HepG2 (cell line): ENCODE results near the gene BCAT1. TPM values are rescaled to one million over a fixed set of nuclear protein-coding genes. Genes with fewer than 3 reads are reported as not detected.

Experiments used
- ARID3A ChIP-seq: IDR thresholded peaks from 2 replicates; pipeline ENCODE4 v1.6.1; 2012; ENCODE audit warnings: low read depth, low read length, improper control_type of control experiment
- BHLHE40 ChIP-seq: IDR thresholded peaks from 2 replicates; pipeline ENCODE4 v1.6.1; 2011; ENCODE audit warnings: low read length, improper control_type of control experiment
- CEBPB ChIP-seq: IDR thresholded peaks from 2 replicates; pipeline ENCODE4 v1.6.1; 2011; ENCODE audit warnings: low read depth, low read length, improper control_type of control experiment, borderline replicate concordance
- STAG1 ChIP-seq: sonication (generic); formaldehyde crosslinking; IDR thresholded peaks from 2 replicates; pipeline ENCODE4 v1.4.0; 2020; ENCODE audit warnings: missing genetic modification reagents
- THAP11 ChIP-seq: IDR thresholded peaks from 2 replicates; pipeline ENCODE4 v1.6.1; 2016; ENCODE audit warnings: missing biosample characterization, missing genetic modification reagents
- U2AF2 ChIP-seq: fragments of 200-400 bp; formaldehyde crosslinking; IDR thresholded peaks from 2 replicates; pipeline ENCODE4 v1.6.1; 2017; ENCODE audit warnings: low read depth, mild to moderate bottlenecking, low read length
- ZHX2 ChIP-seq, 2 experiments: sonication (generic) in 1 of 2; formaldehyde crosslinking in 1 of 2; IDR thresholded peaks; 2 replicates each; pipeline versions ENCODE4 v1.6.1 to v1.9.0; 2014 to 2022; ENCODE audit warnings: antibody characterized with exemption in 1 of 2, borderline replicate concordance in 1 of 2, inconsistent platforms in 1 of 2, low read depth in 1 of 2, missing genetic modification reagents in 1 of 2
- ZNF12 ChIP-seq: sonication (generic); formaldehyde crosslinking; IDR thresholded peaks from 2 replicates; pipeline ENCODE4 v1.5.0; 2020; ENCODE audit warnings: missing genetic modification reagents
- ZNF18 ChIP-seq: sonication (generic); formaldehyde crosslinking; IDR thresholded peaks from 2 replicates; pipeline ENCODE4 v1.8.0; 2022; ENCODE audit warnings: mild to moderate bottlenecking, missing genetic modification reagents; ENCODE audit not compliant: insufficient replicate concordance
- ZNF629 ChIP-seq: sonication (generic); formaldehyde crosslinking; conservative IDR thresholded peaks from 2 replicates; pipeline ENCODE4 v1.5.0; 2020; ENCODE audit warnings: missing genetic modification reagents
- ZNF781 ChIP-seq: sonication (generic); formaldehyde crosslinking; IDR thresholded peaks from 2 replicates; pipeline ENCODE4 v1.5.1; 2020; ENCODE audit warnings: borderline replicate concordance, mild to moderate bottlenecking, missing genetic modification reagents; ENCODE audit errors: not compliant biosample characterization
- polyA plus RNA-seq, 8 experiments: library from polyadenylated mRNA; depleted of rRNA in 3 of 8; stranded (reverse) in 7 of 8; unstranded in 1 of 8; fragments of >200 nt; fragmentation: Illumina TruSeq in 4 of 8; extraction: Trizol in 4 of 8; gene quantifications; 2 replicates each; pipeline versions ENCODE4 v1.2.1 to v1.2.3, GENCODE V29; 2011 to 2016; ENCODE audit warnings: low read depth in 4 of 8, missing spikeins in 1 of 8, mixed read lengths in 1 of 8; ENCODE audit not compliant: insufficient read depth in 1 of 8
- total RNA-seq, 5 experiments: library from RNA; depleted of rRNA; stranded (reverse); fragments of >200 nt; fragmentation: Illumina TruSeq; extraction: Trizol; gene quantifications; 2 replicates each; pipeline ENCODE4 v1.2.3, GENCODE V29; 2016; ENCODE audit warnings: low read depth in 1 of 5
- TF ChIP-seq, protein P1 (sequence below): sonication (generic); formaldehyde crosslinking; IDR thresholded peaks from 2 replicates; pipeline ENCODE4 v1.5.0; 2020; ENCODE audit warnings: mild to moderate bottlenecking, missing genetic modification reagents, moderate library complexity

Gene BCAT1
- total and polyA plus RNA-seq, 2 of the 13 experiments (the other 11 are each of a cell fraction or from before 2014, with no cell fraction given) = 8.0 to 75.5 TPM

DNA sequence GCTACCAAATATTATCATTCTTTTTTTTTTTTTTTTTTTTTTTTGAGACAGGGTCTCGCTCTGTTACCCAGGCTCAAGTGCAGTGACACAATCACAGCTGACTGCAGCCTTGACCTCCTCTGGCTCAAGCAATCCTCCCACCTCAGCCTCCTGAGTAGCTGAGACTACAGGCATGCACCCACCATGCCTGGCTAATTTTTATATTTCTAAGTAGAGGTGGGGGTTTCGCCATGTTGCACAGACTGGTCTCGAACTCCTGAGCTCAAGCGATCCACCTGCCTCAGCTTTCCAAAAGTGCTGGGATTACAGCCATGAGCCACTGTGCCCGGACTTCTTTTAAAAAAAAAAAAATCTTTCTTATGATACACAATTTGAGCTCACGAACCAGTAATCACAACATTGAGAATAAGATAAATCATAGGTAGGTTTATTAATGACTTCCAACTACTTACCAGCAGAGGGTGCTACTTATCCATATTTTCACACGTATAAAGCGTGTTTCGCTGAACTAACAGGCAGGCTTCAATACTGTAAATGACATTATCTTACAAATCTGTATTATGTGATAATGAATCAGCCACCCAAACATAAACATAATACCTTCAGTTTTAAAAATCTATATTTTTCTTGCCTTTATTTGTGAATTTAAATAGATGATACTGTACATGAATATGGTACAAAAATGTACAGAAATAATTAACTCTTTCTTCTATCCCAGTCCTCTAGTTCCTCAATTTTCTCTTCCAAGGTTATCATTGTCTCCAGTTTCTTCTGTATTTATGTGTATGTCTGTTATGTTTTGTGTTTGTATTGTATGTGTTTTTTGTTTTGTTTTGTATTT lies 42.5 kb upstream of the BCAT1 start (continued):
- TF ChIP-seq, protein P1, sequence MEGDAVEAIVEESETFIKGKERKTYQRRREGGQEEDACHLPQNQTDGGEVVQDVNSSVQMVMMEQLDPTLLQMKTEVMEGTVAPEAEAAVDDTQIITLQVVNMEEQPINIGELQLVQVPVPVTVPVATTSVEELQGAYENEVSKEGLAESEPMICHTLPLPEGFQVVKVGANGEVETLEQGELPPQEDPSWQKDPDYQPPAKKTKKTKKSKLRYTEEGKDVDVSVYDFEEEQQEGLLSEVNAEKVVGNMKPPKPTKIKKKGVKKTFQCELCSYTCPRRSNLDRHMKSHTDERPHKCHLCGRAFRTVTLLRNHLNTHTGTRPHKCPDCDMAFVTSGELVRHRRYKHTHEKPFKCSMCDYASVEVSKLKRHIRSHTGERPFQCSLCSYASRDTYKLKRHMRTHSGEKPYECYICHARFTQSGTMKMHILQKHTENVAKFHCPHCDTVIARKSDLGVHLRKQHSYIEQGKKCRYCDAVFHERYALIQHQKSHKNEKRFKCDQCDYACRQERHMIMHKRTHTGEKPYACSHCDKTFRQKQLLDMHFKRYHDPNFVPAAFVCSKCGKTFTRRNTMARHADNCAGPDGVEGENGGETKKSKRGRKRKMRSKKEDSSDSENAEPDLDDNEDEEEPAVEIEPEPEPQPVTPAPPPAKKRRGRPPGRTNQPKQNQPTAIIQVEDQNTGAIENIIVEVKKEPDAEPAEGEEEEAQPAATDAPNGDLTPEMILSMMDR (CRISPR knock-in tag) = peak; percentile 70
- no peak for TF ChIP-seq ZNF18 (CRISPR knock-in tag)
- no peak for TF ChIP-seq U2AF2
- TF ChIP-seq ZNF781 (CRISPR knock-in tag) = no peak
- TF ChIP-seq ZHX2 (IDR thresholded peaks at IDR 0.05; ENCODE audit: low read depth) = no peak
- no peak for TF ChIP-seq ZHX2 (CRISPR knock-in tag; IDR thresholded peaks at IDR 0.05; ENCODE audit: borderline replicate concordance)
- TF ChIP-seq ARID3A = peak; percentile 55; the same call in 1 of the 2 replicates
- TF ChIP-seq BHLHE40 = no peak
- peak; percentile 84 for TF ChIP-seq STAG1 (CRISPR knock-in tag)
- TF ChIP-seq CEBPB = no peak
- TF ChIP-seq ZNF12 = peak; percentile 99
- no peak for TF ChIP-seq ZNF629 (CRISPR knock-in tag)
- TF ChIP-seq THAP11 = no peak
